H1 (cell line): ENCODE results near the gene ZNF302.
"Not testable (repeated sequence)": the region's sequence is repeated elsewhere in the genome, so short reads cannot be mapped to it uniquely, and the experiment has no call there.

ENCODE experiments used
- ATF2 ChIP-seq: IDR thresholded peaks from 2 replicates; pipeline ENCODE4 v1.6.1; 2012; ENCODE audit warnings: low read length, inconsistent platforms
- CEBPB ChIP-seq: IDR thresholded peaks from 2 replicates; pipeline ENCODE4 v1.6.1; 2012; ENCODE audit warnings: low read depth, low read length
- CHD1 ChIP-seq: IDR thresholded peaks from 2 replicates; pipeline ENCODE4 v1.6.1; 2012; ENCODE audit warnings: low read depth, low read length, improper control_type of control experiment
- CTCF ChIP-seq, 3 experiments: IDR thresholded peaks; 1 replicate in 2 of 3; 2 replicates in 1 of 3; pipeline versions ENCODE4 v1.5.1 to v1.6.1; 2011; ENCODE audit warnings: low read length in 3 of 3, mild to moderate bottlenecking in 3 of 3, inconsistent platforms in 2 of 3, low read depth in 1 of 3, moderate library complexity in 1 of 3; ENCODE audit not compliant: insufficient read depth in 1 of 3; ENCODE audit errors: control extremely low read depth in 1 of 3
- EP300 ChIP-seq, 2 experiments: IDR thresholded peaks; 1 replicate in 1 of 2; 2 replicates in 1 of 2; pipeline ENCODE4 v1.6.1; 2011 to 2012; ENCODE audit warnings: low read depth in 2 of 2, low read length in 2 of 2, mild to moderate bottlenecking in 2 of 2, borderline replicate concordance in 1 of 2, inconsistent platforms in 1 of 2, moderate library complexity in 1 of 2
- EZH2 ChIP-seq: fragments of 200-600 bp; sonication (generic); IDR thresholded peaks from 2 replicates; pipeline ENCODE4 v1.7.1; 2012; ENCODE audit warnings: low read depth, mild to moderate bottlenecking, moderate library complexity, low read length, inconsistent platforms; ENCODE audit not compliant: severe bottlenecking
- GABPA ChIP-seq: IDR thresholded peaks from 2 replicates; pipeline ENCODE4 v1.6.1; 2011; ENCODE audit warnings: mild to moderate bottlenecking, low read length, moderate library complexity, borderline replicate concordance; ENCODE audit not compliant: insufficient read depth
- JUN ChIP-seq: IDR thresholded peaks from 2 replicates; pipeline ENCODE4 v1.6.1; 2011; ENCODE audit warnings: low read depth, mild to moderate bottlenecking, improper control_type of control experiment, low read length
- KDM1A ChIP-seq: fragments of 200-600, 300-600 bp; sonication (generic); IDR thresholded peaks from 2 replicates; pipeline ENCODE4 v1.7.1; 2016; ENCODE audit warnings: mild to moderate bottlenecking, low read length, borderline replicate concordance
- MAX ChIP-seq: IDR thresholded peaks from 2 replicates; pipeline ENCODE4 v1.6.1; 2012; ENCODE audit warnings: inconsistent platforms
- NANOG ChIP-seq: IDR thresholded peaks from 2 replicates; pipeline ENCODE4 v1.6.1; 2011; ENCODE audit warnings: low read length, low read depth, mild to moderate bottlenecking, inconsistent platforms; ENCODE audit not compliant: insufficient read depth, poor library complexity, severe bottlenecking
- RBBP5 ChIP-seq: IDR thresholded peaks from 2 replicates; pipeline ENCODE4 v1.7.1; 2012; ENCODE audit warnings: low read depth, mild to moderate bottlenecking, inconsistent platforms, low read length, moderate library complexity, borderline replicate concordance
- TAF1 ChIP-seq: IDR thresholded peaks from 2 replicates; pipeline ENCODE4 v1.6.1; 2011; ENCODE audit warnings: mild to moderate bottlenecking, low read depth, low read length
- ZNF274 ChIP-seq: IDR thresholded peaks from 2 replicates; pipeline ENCODE4 v1.7.0; 2012; ENCODE audit warnings: low read length, borderline replicate concordance; ENCODE audit errors: extremely low read depth

DNA sequence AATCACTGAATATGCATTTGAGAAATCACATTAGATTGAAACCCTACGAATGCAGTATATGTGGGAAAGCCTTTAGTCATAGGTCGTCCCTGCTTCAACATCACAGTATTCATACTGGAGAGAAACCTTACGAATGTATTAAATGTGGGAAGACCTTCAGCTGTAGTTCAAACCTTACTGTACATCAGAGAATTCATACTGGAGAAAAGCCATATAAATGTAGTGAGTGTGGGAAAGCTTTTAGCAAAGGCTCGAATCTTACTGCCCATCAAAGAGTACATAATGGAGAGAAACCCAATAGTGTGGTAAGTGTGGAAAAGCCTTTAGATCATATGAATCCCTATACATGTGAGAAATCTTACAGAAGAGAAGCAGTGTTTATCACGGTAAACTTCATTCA is 7.8 kb downstream of the ZNF302 start:
- TF ChIP-seq CEBPB; TAF1; JUN; EP300 (IDR thresholded peaks at IDR 0.05; ENCODE audit: borderline replicate concordance in 1 of 2, low read depth in 2 of 2, low read length in 2 of 2); CHD1; CTCF (IDR thresholded peaks at IDR 0.05; ENCODE audit: control extremely low read depth in 1 of 3, insufficient read depth in 1 of 3, low read depth in 1 of 3, low read length in 3 of 3); MAX; NANOG; ATF2; KDM1A; EZH2; GABPA; RBBP5: not testable (repeated sequence)
- peak; percentile 49; the same call in 1 of the 2 replicates for TF ChIP-seq ZNF274
